Gastrocnemius medialis (tissue), 4 donors: ENCODE results near the gene ZFP37.

Experiments used
- POLR2A ChIP-seq, 2 donors: fragments of 450-650 bp; IDR thresholded peaks; one replicate each; pipeline ENCODE4 v1.6.1; 2017; ENCODE audit warnings: antibody characterized with exemption in 2 of 2, mild to moderate bottlenecking in 2 of 2, moderate library complexity in 2 of 2
- TF ChIP-seq, protein P1 (sequence below), 5 experiments: fragments of 450-650 bp in 3 of 5; fragments of 200-600 bp in 2 of 5; sonication (generic) in 2 of 5; IDR thresholded peaks in 4 of 5; conservative IDR thresholded peaks in 1 of 5; 1 replicate in 4 of 5; 2 replicates in 1 of 5; pipeline ENCODE4 v1.5.1; 2016 to 2019; ENCODE audit warnings: antibody characterized with exemption in 5 of 5, mild to moderate bottlenecking in 3 of 5, moderate library complexity in 3 of 5

DNA sequence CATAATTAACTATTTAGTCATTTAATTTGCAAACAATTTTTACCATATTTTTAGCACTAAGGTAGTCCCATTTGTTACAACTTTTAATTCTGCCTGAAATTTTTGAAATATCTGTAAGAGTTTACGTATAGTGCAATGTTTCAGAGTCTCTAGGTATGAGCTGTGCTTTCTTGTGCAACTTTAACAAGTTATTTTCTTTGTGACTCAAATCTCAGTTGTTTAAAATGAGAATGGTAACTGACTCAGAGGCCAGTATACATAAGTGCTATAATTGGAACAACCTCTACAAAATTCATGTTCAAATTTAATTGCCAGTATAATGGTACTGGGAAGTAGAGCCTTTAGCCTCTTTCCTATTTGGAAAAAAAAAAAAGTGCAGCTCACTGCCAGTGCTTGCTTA, 30.3 kb downstream of the ZFP37 start:
- TF ChIP-seq, protein P1, sequence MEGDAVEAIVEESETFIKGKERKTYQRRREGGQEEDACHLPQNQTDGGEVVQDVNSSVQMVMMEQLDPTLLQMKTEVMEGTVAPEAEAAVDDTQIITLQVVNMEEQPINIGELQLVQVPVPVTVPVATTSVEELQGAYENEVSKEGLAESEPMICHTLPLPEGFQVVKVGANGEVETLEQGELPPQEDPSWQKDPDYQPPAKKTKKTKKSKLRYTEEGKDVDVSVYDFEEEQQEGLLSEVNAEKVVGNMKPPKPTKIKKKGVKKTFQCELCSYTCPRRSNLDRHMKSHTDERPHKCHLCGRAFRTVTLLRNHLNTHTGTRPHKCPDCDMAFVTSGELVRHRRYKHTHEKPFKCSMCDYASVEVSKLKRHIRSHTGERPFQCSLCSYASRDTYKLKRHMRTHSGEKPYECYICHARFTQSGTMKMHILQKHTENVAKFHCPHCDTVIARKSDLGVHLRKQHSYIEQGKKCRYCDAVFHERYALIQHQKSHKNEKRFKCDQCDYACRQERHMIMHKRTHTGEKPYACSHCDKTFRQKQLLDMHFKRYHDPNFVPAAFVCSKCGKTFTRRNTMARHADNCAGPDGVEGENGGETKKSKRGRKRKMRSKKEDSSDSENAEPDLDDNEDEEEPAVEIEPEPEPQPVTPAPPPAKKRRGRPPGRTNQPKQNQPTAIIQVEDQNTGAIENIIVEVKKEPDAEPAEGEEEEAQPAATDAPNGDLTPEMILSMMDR (IDR thresholded peaks at IDR 0.05 in 4 of 5, conservative IDR thresholded peaks at IDR 0.05 in 1 of 5), result no peak
- no peak for TF ChIP-seq POLR2A (IDR thresholded peaks at IDR 0.05)
